HL-60 (cell line): ENCODE results near the gene HNRNPLL.

Source experiments
- DNase-seq, 2 experiments: peaks; one replicate each; pipeline ENCODE4 v3.0.0-alpha.2; 2010 to 2020; ENCODE audit warnings: low read depth in 1 of 2, low spot score in 1 of 2
- H3K27ac ChIP-seq: fragments of 250-450 bp; sonication (Bioruptor Pico); replicated peaks from 2 replicates; pipeline ENCODE4 v1.5.1; 2020; ENCODE audit warnings: mild to moderate bottlenecking, moderate library complexity
- H3K27me3 ChIP-seq: fragments of 250-450 bp; sonication (Bioruptor Pico); 2 replicates; pipeline ENCODE4 v1.5.1; 2021; ENCODE audit warnings: mild to moderate bottlenecking, moderate library complexity; ENCODE audit not compliant: insufficient read depth, poor library complexity, severe bottlenecking
- H3K4me3 ChIP-seq: replicated peaks from 2 replicates; pipeline ENCODE4 v1.5.1; 2011; ENCODE audit warnings: mild to moderate bottlenecking, control low read depth, low read length; ENCODE audit not compliant: insufficient read depth
- CTCF ChIP-seq: IDR thresholded peaks from one replicate; pipeline ENCODE4 v1.5.1; 2011; ENCODE audit warnings: low read length, control low read depth, inconsistent platforms; ENCODE audit not compliant: insufficient read depth
- GABPA ChIP-seq: IDR thresholded peaks from 2 replicates; pipeline ENCODE4 v1.6.1; 2012; ENCODE audit warnings: low read depth
- POLR2AphosphoS5 ChIP-seq: IDR thresholded peaks from 2 replicates; pipeline ENCODE4 v1.6.1; 2012; ENCODE audit warnings: low read depth
- REST ChIP-seq: IDR thresholded peaks from 2 replicates; pipeline ENCODE4 v1.6.1; 2012; ENCODE audit warnings: low read depth; ENCODE audit not compliant: insufficient replicate concordance
- SPI1 ChIP-seq: IDR thresholded peaks from 2 replicates; pipeline ENCODE4 v1.6.1; 2012; ENCODE audit warnings: low read depth, mild to moderate bottlenecking, borderline replicate concordance

Gene HNRNPLL

DNA sequence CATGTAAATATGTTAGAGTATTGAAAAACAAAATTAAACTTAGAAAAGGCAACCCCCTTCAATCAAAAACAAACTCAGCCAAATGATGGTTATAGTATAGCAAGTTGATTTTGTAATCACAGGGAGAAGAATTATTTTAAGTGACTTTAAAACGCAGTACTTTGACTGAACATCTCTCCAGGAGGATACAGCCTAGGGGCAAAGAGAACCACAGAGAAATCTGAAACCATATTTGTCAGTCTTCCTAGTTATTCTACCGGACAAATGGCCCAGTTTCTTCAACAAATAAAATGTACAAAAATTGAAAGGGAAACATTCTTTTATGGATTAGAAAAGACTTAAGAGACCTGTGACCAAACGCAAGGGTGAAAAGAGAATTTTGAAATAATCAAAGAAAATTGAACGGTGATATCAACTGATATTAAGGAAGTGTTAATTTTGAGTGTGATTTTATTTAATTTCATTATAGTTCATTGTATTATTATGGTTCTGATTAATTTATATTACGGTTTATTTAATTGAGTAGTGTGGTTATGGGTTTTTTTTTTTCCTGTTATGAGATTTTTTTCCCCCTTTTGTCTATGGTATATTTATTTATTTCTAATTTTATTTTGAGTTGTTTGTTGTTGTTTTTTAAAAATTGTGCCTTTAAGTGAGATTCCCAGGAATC is 75.3 kb downstream of the HNRNPLL start:
- Histone ChIP-seq H3K27ac (no peak overlapping the region), H3K27me3 (no peaks in the 10 kb centered on the region), H3K4me3 (peak overlapping the region; percentile 25; the same call in 1 of the 2 replicates)
- DNase-seq, result no peak
- TF ChIP-seq GABPA, result no peak
- no peak for TF ChIP-seq SPI1
- TF ChIP-seq REST, result no peak
- no peak for TF ChIP-seq CTCF
- TF ChIP-seq POLR2AphosphoS5, result no peak

GRCh38 chr2:38526195-38526594 is 76.5 kb downstream of the HNRNPLL start:
- H3K27me3 ChIP-seq, result no peaks in the 10 kb centered on the region
- no peak overlapping the region for H3K27ac ChIP-seq
- DNase-seq, result no peak
- TF ChIP-seq SPI1, result no peak
- no peak for TF ChIP-seq REST
- TF ChIP-seq POLR2AphosphoS5, result no peak
- no peak for TF ChIP-seq GABPA
- no peak for TF ChIP-seq CTCF
- H3K4me3 ChIP-seq, result no peak overlapping the region

DNA sequence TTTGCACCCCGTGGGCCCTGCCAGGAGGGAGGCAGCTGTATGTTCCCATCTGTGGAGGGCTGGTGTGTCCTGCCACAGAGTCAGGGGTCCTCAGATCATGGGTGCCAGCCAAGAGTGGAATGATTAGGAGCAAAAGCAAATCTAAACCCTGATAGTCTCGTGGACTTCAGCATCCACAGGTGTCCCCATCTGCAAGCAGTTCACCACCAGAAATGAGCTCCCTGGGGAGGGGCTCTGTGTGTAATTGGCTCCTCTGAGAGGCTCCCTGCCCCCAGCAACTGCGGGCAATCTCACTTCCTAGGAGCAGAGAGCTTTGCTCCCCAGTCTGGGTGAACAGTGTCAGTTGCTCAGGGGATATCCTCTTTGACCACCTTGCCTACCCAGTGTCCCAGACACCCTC is 78.1 kb downstream of the HNRNPLL start:
- H3K27me3 ChIP-seq, result no peaks in the 10 kb centered on the region
- H3K27ac ChIP-seq, result no peak overlapping the region
- no peak for DNase-seq
- H3K4me3 ChIP-seq, result no peak overlapping the region
- TF ChIP-seq SPI1 (no peak), REST (no peak), POLR2AphosphoS5 (no peak), CTCF (no peak), GABPA (no peak)
